ENCODE measurements around the gene OR4E1.

OR4E1 gene

GRCh38 chr14:21626491-21627230, 47.0 kb downstream of the OR4E1 start:
- DNase-seq (ENCODE audit: low read depth), result peak; percentile 35
- H3K4me3 ChIP-seq (ENCODE audit: low read length), result no peak overlapping the region
- TF ChIP-seq CTCF (IDR thresholded peaks at IDR 0.05; ENCODE audit: insufficient read depth, low read depth, low read length, missing control alignments), result no peak

All from epithelial cell of esophagus (primary cell).